Measurements from ENCODE around the gene GALR1.

GALR1 gene

GRCh38 chr18:77320971-77321559 is 71.4 kb downstream of the GALR1 start:
- in situ Hi-C loops (cut with HindIII; ENCODE audit: low sequenced_read_pairs) = no loop called here

DNA sequence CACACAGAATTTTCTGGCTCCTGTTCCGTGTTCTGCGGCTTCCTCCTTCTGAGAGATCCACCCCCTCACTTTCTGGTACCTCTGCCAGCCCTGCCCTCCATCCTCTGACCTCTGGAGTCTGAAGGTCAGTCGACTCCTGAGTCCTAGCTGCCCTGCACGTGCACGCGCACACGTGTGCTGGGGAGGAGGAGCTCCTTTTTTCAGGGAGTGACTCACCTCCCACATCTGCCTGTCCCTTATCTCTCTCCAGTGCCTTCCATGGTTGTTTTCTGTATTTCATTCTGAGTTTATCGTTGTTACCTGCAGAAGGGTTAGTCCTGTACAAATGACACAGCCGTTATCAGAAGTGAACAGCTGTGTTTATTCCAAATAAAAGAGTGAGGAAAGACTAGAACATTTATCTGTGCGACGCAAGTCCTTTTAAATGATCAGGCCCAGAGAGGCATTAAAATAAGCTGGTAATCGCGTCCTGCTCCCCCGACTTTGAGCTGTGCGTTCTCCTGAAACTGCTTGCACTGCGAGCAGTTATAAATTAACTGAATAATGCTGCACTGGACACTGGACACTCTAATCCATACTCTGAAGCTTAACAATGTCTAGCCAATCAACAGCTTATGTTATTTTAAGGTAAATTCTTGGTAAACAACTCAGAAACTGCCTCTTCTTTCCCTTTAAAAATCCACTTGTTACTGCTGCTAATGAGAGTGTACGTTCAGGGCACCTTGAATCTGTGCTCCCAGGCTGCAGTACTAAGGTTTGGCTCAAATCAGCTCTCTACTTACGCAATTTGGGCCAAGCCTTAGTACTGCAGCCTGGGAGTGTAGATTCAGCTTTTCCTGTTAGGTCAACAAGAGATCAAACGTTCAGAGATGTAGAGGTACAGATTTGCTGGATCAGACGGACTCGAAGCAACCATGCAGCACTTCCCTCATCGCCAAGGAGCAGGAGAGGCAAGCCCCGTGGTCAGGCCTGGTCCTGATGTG is 72.5 kb downstream of the GALR1 start:
- in situ Hi-C loops (cut with HindIII; ENCODE audit: low sequenced_read_pairs) = no loop called here

GRCh38 chr18:77323640-77324299 is 74.1 kb downstream of the GALR1 start:
- in situ Hi-C loops (cut with HindIII; ENCODE audit: low sequenced_read_pairs) = no loop called here
